Cardiac muscle cell (in vitro differentiated cells and primary cell): ENCODE results near the gene ZNF76. TPM values are rescaled to one million over a fixed set of nuclear protein-coding genes. Genes with fewer than 3 reads are reported as not detected.
"Not testable (repeated sequence)": the region's sequence is repeated elsewhere in the genome, so short reads cannot be mapped to it uniquely, and the experiment has no call there.

Source experiments
- DNase-seq, 2 donors: peaks; one replicate each; pipeline versions ENCODE4 v3.0.0 to v3.0.0-alpha.2; 2010 to 2017; ENCODE audit warnings: low read depth in 1 of 2, low spot score in 1 of 2
- H3K27ac ChIP-seq: fragments of 200-600 bp; sonication (generic); 2 replicates; pipeline ENCODE4 v1.5.1; 2016
- H3K27me3 ChIP-seq: fragments of 200-600 bp; sonication (generic); 2 replicates; pipeline ENCODE4 v1.6.0; 2016; ENCODE audit warnings: control low read depth
- H3K36me3 ChIP-seq: fragments of 200-600 bp; sonication (generic); 2 replicates; pipeline ENCODE4 v1.5.1; 2016; ENCODE audit warnings: control low read depth
- H3K4me1 ChIP-seq: fragments of 200-600 bp; sonication (generic); 2 replicates; pipeline ENCODE4 v1.8.1; 2017; ENCODE audit warnings: low read depth, mild to moderate bottlenecking, mixed run types
- H3K4me3 ChIP-seq: fragments of 200-600 bp; sonication (generic); 2 replicates; pipeline ENCODE4 v1.5.1; 2016; ENCODE audit warnings: mild to moderate bottlenecking
- H3K9me3 ChIP-seq: fragments of 200-600 bp; sonication (generic); 2 replicates; pipeline ENCODE4 v1.5.1; 2017; ENCODE audit warnings: low read depth, mild to moderate bottlenecking, control low read depth
- polyA plus RNA-seq: library from polyadenylated mRNA; unstranded; fragments of >200 nt; fragmentation: Nextera tagmentation; extraction: Ambion mirVana; gene quantifications from 2 replicates; pipeline ENCODE4 v1.2.1, GENCODE V29; 2016
- total RNA-seq: library from RNA; depleted of rRNA; stranded (reverse); fragments of >200 nt; gene quantifications from 2 replicates; pipeline ENCODE4 v1.2.3, GENCODE V29; 2016
- TF ChIP-seq, protein P1 (sequence below): IDR thresholded peaks from 2 replicates; pipeline ENCODE4 v1.5.1; 2012; ENCODE audit warnings: low read depth, mild to moderate bottlenecking, low read length

ZNF76 gene
- total and polyA plus RNA-seq, 2 experiments from 2014 or later, result 46.2 to 59.6 TPM

DNA sequence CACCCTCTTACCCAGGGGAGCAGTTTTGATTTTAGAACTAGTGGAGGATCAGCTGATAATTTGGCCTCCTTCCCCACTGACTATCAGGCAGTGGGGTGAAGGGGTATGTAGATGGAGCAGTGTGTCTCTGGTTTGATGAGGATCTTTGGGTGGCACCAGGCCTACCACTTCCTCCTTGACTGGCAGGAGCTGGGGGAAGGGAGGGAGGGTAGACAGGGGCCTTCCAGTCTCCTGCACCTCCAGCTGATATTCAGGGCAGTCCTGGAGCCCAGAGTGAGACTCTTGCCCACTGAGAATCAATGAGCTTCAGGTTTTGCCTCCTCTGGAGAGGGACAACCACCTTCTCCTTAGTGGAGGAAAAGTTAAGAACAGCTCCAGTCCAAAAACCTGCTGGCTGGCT, 41.3 kb downstream of the ZNF76 start:
- no peaks in the 10 kb centered on the region for H3K36me3 ChIP-seq
- TF ChIP-seq, protein P1, sequence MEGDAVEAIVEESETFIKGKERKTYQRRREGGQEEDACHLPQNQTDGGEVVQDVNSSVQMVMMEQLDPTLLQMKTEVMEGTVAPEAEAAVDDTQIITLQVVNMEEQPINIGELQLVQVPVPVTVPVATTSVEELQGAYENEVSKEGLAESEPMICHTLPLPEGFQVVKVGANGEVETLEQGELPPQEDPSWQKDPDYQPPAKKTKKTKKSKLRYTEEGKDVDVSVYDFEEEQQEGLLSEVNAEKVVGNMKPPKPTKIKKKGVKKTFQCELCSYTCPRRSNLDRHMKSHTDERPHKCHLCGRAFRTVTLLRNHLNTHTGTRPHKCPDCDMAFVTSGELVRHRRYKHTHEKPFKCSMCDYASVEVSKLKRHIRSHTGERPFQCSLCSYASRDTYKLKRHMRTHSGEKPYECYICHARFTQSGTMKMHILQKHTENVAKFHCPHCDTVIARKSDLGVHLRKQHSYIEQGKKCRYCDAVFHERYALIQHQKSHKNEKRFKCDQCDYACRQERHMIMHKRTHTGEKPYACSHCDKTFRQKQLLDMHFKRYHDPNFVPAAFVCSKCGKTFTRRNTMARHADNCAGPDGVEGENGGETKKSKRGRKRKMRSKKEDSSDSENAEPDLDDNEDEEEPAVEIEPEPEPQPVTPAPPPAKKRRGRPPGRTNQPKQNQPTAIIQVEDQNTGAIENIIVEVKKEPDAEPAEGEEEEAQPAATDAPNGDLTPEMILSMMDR, result no peak
- H3K27ac ChIP-seq, result no peak overlapping the region
- H3K9me3 ChIP-seq, result no peaks in the 10 kb centered on the region
- H3K27me3 ChIP-seq, result no peaks in the 10 kb centered on the region
- no peak overlapping the region for H3K4me3 ChIP-seq
- H3K4me1 ChIP-seq, result peaks cover 10% of the 10 kb centered on the region
- DNase-seq, result no peak

DNA sequence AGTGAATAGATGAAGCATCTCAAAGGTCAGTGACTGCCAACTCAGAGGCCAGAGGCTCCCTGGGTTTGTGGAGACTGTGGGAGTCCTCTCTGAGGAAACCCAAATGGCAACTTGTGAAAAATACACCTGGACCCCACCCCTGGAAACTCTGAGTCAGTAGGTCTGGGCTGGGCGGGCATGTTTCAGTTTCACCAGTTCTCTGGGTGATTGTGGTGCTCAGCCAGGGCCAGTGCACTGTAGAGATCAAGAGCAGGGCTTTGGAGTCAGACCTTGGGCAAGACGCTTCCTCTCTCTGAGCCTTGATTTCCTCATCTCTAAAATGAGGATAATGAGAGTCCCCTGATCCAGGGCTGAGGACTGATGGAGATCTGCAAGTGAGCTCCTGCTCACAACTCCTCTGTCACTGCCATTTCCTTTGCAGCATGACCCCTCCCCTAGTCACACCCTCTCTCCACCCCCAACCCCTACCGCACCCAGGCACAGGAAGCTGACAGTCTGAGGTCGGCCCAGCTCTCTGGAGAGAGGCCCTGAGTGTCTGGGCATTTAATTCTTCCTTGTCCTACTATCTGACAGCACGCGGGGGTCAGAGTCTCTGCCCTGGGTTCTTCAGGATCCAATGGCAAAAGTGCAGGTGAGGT, 43.2 kb downstream of the ZNF76 start:
- no peaks in the 10 kb centered on the region for H3K27me3 ChIP-seq
- TF ChIP-seq, protein P1, result no peak
- H3K36me3 ChIP-seq, result no peaks in the 10 kb centered on the region
- peak; percentile 29 to 46 for DNase-seq
- H3K4me1 ChIP-seq, result peaks cover 10% of the 10 kb centered on the region
- H3K9me3 ChIP-seq, result no peaks in the 10 kb centered on the region
- H3K27ac ChIP-seq, result peak overlapping the region; percentile 59
- no peak overlapping the region for H3K4me3 ChIP-seq

DNA sequence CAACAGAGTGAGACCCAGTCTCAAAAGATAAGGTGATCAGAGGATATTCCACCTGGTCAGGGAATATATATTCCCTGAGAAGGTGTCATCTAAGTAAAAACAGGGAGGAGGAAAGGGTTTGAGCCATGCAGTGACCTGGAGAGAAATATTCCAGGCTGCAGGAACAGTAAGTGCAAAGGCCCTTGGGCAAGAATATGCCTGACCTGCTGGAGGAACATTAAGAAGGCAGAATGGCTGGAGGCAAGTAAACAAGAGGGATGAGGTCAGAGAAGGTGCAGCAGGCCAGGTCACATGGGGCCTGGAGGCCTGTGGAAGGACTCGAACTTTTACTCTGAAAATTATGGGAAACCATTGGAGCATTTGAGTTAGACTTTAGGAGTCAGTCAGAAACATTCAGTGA, 44.8 kb downstream of the ZNF76 start:
- TF ChIP-seq, protein P1, result no peak
- no peak for DNase-seq

DNA sequence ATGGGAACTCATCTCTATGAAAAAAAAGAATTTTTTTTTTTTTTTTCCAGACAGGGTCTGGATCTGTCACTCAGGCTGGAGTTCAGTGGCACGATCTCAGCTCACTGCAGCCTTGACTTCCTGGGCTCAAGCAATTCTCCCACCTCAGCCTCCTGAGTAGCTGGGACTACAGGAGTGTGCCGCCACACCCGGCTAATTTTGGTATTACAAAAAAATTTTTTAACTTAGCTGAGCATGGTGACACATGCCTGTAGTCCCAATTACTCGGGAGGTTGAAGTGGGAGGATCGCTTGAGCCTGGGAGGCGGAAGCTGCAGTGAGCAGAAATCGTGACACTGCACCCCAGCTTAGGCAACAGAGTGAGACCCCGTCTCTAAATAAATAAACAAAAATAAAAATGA, 45.6 kb downstream of the ZNF76 start:
- peaks cover 6% of the 10 kb centered on the region for H3K4me1 ChIP-seq
- TF ChIP-seq, protein P1, result no peak

More for the DNA sequence above, 44.8 kb downstream of the ZNF76 start:
- H3K4me3 ChIP-seq, result no peak overlapping the region
- no peaks in the 10 kb centered on the region for H3K9me3 ChIP-seq
- H3K27ac ChIP-seq, result no peak overlapping the region
- no peaks in the 10 kb centered on the region for H3K36me3 ChIP-seq
- peaks cover 6% of the 10 kb centered on the region for H3K4me1 ChIP-seq
- no peaks in the 10 kb centered on the region for H3K27me3 ChIP-seq

DNA sequence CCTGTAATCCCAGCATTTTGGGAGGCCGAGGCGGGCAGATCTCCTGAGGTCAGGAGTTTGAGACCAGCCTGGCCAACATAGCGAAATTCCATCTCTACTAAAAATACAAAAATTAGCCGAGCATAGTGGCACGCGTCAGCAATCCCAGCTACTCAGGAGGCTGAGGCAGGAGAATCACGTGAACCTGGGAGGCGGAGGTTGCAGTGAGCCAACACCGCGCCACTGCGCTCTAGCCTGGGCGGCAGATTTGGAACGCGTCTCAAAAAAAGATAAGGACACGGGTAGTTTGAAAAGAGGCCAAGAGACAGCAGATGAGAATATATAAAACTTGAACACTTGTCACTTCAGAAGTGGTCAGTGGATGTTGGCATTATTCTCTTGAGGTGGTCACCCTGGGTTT, 47.6 kb downstream of the ZNF76 start:
- not testable (repeated sequence) for H3K27me3 ChIP-seq, H3K9me3 ChIP-seq, H3K4me1 ChIP-seq, H3K36me3 ChIP-seq, DNase-seq, H3K4me3 ChIP-seq, H3K27ac ChIP-seq

More for the DNA sequence above, 45.6 kb downstream of the ZNF76 start:
- no peak for DNase-seq
- H3K27ac ChIP-seq, result no peak overlapping the region
- H3K36me3 ChIP-seq, result no peaks in the 10 kb centered on the region
- no peaks in the 10 kb centered on the region for H3K9me3 ChIP-seq
- no peaks in the 10 kb centered on the region for H3K27me3 ChIP-seq
- H3K4me3 ChIP-seq, result no peak overlapping the region

DNA sequence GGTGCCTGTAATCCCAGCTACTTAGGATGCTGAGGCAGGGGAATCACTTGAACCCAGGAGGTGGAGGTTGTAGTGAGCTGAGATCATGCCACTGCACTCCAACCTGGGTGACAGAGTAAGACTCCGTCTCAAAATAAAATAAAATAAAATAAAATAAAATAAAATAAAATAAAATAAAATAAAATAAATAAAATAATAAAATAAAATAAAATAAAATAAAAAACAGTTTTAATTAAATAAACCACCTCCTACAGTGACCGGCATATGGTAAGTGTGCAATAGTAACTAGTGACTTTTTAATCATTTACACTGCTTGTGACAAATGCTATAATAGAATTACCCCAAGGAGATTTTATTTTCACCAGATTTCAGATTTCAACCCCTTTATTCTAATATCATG, 49.0 kb downstream of the ZNF76 start:
- not testable (repeated sequence) for H3K27ac ChIP-seq, H3K4me1 ChIP-seq, H3K9me3 ChIP-seq, DNase-seq, H3K4me3 ChIP-seq, H3K27me3 ChIP-seq, H3K36me3 ChIP-seq
